NCI-H2196 (cell line): ENCODE data around the gene RNF149.

Source experiments
- DNase-seq: peaks from one replicate; lab custom pipeline; 2025; ENCODE audit not compliant: unreplicated experiment; lab: John Stamatoyannopoulos, UW

RNF149 gene

DNA sequence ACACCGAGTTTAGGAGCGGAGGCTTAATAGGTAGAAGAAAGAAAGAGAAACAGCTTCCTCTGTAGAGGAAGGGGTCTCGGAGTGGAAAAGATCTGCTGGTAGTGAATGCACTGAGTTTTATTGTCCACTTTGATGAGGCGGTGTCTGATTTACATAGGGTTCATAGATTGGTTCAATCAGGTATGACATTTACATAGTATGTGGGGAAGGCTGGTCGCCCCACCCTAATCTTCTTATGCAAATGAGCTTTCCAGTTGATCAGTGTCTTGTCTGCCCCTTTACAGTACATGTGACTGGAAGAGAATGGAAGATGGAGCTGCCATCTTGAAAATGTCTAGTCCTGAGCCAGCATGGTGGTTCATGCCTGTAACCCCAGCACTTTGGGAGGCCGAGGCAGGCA is 75.7 kb downstream of the RNF149 start:
- no peak for DNase-seq

DNA sequence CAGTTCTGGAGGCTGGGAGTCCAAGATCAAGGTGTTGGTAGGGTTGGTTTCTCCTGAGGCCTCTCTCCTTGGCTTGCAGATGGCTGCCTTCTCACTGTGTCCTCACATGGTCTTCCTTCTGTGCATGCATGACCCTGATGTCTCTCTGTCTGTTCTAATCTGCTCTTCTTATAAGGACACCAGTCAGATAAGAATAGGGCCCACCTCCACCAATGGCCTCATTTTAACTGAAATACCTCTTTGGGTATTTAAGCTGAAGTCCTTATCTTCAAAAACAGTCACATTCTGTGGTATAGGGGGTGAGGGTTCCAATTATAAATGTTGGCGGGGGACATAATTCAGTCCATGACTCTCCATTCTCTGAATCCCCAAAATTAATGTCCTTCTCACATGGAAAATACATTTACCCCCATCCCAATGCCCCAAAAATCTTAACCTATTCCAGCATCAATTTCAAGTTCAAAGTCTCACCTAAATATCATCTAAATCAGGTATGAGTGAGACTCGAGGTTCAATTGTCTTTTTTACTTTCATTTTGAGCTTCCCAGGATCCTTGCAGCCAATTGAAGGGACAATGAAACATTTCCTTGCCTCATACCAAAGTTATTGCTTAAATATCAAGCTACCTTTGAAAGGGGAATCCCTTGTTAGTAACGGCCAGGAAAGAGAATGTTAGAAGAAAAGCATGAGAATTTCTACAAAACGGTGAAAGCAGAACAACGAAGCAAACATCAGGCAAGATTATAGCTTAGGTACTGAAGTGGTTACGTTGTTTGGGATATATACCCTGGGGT is 76.4 kb downstream of the RNF149 start:
- no peak for DNase-seq

DNA sequence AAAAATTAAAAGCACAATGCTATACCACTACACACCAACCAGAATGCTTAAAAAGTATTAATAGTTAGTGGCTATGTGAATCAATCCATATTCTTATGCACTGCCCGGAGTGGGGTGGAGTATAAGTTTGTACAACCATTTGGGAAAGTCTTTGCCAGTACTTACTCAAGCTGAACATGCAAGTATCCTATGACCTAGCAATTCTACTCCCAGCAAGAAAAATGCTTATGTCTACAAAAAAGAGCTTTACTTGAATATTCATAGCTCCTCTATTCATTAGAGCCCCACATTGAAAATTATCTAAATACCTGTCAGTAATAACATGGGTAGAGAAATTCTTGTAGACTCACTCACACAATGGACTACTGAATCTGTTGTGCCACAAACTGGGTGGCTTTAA is 77.3 kb downstream of the RNF149 start:
- no peak for DNase-seq

DNA sequence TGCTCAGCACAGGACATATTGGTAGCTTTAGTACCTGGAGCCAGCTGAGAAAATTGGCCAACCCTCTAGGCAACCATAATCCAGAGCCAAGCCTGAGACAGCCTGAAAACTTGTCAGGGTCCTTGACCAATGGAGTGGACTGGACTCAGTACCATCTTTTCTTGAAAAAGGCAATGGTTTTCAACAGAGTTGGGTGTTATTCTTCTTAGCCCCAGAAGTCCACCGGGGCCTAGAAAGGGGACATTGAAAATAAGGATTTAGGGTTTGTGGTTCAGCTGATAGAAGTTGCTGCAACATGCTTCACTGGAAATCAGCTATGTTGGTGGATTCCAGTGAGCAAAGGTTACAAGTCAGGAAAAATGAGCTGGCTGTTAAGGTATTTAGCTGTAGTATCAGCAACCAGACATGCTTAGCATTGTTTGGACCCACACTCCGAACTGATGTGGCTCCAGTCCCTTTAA is 77.9 kb downstream of the RNF149 start:
- DNase-seq, result no peak
